GM19372 (cell line): ENCODE results near the gene DIAPH2.

Source experiments
- ATAC-seq: cut with Tn5 transposase; IDR thresholded peaks from one replicate; pipeline ENCODE4 v1.9.1; 2021; ENCODE audit warnings: mild to moderate bottlenecking, low read depth, moderate library complexity; ENCODE audit not compliant: unreplicated experiment

DIAPH2 gene

DNA sequence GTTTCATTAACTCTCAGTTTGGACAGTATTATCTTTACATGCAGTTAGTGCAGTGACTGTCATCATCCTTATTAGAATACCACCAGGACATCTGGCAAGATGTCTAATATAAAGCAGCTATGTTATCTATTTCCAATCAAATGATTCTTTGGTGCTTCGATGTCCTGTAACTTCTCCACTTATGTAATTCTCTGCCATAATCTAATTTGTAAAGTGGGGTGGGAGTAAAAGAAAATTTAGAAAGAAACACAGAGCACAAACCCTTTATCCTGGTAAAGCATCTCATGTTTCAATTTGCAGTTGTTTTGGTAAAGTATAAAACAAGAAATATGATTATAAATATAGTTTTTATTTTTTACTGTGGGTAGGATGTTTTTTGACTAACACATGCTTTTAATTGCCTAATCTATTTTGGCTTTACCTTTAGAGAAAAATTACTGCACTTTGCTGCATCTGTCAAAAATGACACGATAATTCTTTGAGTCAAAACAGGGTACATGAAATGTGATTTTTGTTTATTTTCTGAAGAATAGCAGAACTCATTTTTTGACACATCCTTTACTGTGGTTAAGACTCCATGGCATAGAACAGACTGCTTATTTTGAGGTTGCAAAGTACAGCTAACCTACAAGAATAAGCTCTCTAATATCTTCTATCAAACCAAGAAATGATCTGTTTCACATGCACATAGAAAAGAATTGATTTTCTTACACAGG, 581.9 kb downstream of the DIAPH2 start:
- ATAC-seq: no peak

DNA sequence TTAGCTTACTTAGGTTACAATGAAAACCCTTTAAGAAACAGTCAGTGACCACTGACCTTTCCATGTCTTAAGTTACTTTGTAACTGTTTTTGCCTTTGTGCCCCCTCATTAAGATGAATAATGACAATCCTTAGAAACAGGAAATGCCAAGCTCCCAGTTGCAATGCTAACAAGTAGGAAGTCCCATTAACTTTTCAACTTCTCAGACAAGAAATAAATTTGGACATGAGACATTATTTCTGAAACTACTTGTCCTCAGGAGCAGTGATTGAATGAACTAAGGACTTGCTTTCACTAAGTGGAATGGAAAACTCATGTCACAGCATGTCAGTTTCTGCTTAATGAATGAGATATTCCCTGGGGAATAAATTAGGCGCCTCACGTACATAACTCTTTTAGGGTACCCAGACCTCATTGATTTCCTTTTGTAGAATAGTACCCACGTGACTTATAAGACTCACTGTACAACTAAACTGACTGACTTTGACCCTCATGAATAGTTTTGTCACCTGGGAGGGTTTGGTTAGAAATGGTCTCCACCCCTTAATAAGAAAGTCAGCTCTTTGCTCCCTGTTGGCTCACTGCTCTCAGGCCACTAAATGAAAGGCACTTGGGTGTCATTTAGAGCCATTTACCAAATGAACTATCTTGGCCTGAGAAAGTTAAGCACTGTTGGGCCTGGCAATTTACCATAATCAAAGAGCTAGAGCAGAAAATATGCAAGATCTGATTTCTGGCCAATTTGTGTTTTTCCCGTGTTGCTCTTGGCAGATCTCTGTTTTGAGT, 582.9 kb downstream of the DIAPH2 start:
- ATAC-seq: no peak

DNA sequence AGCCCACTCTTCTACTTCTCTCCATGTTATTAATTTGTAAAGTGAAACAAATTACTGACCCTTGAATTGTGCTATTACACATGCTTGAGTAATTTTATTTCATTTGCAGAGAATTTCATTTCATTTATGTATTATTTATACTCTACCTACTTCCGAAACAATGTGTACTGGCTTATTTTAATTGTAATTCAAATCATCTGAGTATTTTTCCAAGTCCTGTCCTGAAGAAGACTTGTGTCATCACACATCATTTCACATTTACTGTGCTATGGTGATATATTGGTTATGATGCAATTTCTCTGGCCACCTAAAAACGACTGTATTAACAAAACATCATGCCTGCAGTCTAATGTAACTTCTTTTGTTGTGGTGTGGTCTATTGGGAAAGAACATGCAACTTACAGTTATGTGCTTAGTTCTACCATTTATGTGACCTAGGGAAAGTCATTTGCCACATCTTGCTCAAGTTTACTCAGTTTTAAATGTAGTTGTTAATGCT, 583.6 kb downstream of the DIAPH2 start:
- ATAC-seq: no peak

DNA sequence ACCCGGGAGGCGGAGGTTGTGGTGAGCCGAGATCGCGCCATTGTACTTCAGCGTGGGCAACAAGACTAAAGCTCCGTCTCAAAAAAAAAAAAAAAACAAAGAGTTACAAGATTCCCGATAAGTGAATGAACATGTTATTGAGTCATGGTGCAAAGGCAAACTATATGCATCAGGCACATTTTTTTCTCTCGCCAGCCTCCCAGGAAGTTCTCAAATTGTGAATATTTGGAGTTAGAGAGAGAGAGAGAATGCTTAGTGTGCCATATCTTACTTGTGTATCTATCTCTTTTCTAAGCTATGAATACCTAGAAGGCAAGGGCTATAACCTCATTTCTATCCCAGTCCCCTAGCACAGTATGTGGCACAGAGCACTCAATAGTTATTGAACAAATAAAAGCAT, 599.9 kb downstream of the DIAPH2 start:
- ATAC-seq: no peak

DNA sequence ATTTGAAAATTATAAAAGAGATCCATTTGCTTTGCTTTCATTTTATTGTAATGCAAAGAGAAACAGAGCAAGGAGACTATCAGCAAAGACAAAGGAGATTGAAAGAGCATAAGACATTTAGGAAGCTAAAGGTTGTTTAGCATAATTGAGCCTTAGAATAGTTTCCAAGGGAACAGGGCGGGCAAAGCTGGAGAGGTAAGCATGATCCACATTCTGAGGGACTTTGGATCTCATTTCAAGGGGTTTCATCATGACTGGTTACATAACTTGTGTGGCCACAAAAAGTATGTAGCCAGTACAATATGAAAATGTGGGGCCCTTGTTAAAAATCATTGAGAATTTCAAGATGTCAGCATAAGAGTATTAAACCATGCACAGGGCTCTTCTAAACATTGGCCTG, 605.6 kb downstream of the DIAPH2 start:
- no peak for ATAC-seq

DNA sequence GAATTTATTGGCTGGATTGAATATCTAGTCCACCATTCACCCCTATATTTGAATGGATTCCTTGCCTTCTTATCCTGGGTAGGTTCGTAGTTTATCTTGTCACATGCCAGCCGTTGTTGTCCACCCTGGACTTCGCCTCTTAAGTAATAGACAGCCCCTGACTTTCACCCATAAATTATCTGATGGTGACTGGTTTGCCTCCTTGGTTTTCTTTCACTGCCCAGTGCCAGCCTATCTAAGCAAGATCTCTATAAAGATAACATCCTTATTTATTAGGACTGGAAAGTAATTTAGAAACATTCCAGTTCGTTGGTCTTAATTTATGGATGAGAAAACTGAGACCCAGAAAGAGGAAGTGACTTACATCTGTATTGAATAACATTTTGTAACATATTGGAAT, 609.4 kb downstream of the DIAPH2 start:
- ATAC-seq: no peak

DNA sequence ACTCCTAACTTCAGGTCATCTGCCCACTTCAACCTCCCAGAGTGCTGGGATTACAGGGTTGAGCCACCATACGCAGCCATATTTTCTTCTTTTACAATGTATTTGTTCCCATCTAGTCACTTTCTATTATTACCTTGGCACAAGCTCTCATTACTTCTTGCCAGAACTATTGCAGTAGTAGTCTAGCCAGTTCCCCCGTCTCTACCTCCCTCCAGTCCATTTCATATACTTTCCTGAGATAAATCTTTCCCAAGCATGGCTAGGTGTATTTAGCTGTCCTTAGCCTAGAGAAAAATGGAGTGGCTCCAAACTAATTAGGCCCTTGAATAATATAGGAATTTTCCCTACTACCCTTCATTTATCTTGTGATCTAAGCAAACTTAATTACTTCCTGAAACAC, 611.3 kb downstream of the DIAPH2 start:
- ATAC-seq: no peak

DNA sequence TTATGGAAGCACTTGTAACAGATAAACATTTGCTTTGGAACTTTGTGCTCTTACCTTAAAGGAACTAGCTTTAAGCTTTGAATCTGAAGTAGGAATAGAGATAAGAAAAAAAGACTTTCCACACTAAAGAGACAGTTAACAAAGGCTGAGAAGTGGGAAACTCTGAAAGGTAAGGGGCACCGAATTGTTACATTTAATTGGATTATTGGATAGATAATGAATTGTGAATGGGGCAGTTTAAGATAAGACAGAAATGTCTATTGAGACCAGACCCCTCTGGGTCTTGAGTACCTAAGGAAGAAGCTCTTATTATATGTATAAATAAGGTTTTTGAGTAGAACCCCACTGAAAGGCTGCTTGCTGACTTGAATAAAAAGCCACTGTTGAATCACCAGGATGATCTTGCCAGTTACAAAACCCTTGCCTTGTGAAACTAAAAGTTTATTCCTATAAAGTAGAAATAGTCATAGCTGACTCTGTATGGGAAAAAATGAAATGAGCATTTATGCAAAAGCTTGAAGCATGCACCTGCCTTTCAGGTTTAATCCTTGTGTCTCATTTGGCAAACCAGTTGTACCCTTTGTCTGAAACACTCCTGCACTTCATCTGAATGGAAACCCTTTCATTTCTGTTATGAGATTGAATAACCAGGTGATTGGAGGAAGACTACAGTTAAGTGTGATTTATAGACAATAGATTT, 622.3 kb downstream of the DIAPH2 start:
- no peak for ATAC-seq

DNA sequence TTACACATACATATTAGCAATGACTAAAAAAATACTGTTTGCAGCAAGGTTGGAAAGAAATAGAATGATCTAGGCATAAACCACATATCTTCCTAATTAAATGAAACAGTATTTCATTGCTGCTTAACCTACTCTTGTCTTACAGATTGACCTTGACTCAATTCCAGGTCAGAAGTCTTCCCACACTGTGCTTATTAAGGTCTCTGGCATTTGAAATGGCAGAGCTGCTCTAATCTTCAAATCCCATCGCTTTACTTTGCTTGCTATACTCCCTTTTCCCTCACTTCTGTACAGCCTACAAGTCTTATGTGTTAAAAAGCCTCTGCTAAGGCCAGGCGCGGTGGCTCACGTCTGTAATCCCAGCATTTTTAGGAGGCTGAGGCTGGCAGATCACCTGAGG, 623.5 kb downstream of the DIAPH2 start:
- ATAC-seq: no peak

DNA sequence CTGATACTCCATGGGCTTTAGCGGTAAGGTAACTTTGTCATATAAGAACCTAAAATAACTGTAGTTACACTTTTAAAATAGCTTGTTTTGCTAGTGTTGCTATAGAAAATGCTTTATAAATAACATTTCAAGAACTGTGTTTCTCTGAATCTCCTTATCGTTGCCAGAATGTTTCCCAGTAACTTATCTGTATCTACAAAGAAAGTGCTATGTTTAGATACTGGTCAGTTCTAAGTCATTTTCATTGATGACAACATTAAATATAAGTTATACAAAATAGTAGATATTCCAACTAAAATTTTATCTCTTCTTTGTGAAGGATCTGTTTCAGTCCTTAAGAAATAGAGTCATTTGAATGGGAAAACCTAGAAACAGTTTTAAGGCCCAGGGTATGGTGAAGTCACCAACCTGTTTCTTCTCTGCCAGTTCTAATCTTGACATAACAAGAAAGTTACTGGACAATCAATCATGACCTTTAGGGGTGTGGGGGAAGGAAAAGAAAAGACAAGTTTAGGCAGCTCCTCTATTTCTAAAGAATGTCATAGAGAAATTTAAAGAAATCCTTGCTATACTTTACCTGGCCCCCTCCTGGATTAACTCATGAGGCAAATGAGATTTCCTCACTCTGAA, 625.0 kb downstream of the DIAPH2 start:
- ATAC-seq: no peak

DNA sequence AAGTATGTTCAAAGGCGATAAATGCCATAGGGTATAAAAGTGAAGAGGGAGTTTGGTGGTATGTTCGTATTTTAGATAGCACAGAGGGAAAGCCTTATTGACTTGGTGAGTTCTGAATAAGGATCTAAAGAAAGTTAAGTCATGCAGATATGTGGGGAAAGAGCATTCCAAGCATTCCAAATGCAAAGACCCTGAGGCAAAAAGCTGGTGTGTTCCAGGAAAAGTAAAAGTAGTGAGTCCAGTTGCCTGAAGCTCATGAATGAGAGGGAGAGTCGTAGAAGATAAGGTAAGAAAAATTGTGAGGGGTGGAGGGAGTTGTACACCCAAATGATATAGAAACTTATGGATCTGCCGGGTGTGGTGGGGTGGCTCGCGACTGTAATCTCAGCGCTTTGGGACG, 625.7 kb downstream of the DIAPH2 start:
- no peak for ATAC-seq

DNA sequence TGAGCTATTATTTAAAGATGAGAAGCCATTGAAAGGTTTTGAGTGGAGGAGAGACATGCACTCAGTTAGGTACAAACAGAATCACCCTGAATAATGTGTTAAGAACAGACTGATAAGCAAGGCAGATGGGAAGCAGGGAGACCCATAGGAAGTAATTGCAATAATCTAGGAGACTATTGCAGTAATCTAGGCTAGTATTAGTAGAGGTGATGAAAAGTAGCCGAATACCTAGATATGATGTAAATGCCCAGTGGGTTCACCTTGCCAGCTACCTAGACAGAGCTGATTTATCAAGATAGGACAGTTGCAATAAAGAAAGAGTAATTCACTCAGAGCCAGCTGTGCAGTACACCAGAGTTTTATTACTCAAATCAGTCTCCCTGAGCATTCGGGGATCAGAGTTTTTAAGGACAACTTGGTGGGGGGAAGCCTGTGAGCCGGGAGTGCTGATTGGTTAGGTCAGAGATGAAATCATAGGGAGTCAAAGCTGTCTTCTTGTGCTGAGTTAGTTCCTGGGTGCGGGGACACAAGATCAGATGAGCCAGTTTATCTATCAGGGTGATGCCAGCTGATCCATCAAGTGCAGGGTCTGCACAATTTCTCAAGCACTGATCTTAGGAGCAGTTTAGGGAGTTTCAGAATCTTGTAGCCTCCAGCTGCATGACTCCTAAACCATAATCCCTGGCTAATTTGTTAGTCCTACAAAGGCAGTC, 626.6 kb downstream of the DIAPH2 start:
- no peak for ATAC-seq

DNA sequence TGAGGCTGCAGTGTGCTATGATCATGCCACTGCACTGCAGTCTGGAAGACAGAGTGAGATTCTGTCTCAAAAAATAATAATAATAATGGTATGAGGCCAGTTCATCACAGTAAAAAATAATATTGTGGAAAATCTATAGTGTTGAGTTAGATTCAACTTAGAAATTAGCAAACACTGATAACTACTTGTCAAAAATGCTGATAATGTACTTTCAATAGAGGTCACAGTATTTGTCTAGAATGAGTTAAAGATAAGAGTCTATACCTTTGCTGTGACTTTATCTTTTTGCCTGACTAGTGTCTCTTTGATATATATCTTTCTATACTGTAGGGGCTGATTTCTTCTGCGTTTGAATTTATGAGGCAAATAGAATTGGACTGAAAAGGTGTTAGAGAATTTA, 629.7 kb downstream of the DIAPH2 start:
- no peak for ATAC-seq

DNA sequence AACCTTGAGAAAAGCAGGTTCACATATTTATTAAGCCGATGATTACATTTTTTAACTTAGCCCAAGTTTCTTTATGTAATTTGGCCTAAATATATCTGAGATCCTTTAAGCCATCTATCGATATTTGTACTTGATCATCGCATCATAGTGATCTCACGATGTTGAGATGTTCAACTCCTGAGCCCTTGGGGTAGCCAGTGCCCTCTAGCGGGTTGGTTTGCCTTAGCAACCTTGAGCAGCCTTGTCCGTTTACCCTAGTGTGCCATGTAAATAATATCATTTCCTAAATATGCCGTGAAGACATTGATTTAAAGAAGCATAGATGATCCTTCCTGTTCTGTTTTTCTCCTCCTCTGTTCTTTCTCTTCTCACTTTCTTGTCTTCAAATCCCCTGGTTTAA, 631.3 kb downstream of the DIAPH2 start:
- ATAC-seq: no peak

DNA sequence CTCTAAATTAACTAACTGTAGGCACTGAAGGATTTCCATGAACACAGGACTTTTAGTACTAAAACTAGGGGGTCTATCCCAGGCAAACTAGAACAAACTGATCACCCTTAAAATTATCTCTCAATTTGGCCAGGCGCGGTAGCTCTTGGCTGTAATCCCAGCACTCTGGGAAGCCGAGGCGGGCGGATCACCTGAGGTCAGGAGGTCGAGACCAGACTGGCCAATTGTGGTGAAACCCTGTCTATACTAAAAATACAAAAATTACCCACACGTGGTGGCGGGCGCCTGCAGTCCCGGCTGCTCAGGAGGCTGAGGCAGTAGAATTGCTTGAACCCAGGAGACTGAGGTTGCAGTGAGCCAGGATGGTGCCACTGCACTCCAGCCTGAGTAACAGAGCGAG, 635.7 kb downstream of the DIAPH2 start:
- ATAC-seq: no peak

DNA sequence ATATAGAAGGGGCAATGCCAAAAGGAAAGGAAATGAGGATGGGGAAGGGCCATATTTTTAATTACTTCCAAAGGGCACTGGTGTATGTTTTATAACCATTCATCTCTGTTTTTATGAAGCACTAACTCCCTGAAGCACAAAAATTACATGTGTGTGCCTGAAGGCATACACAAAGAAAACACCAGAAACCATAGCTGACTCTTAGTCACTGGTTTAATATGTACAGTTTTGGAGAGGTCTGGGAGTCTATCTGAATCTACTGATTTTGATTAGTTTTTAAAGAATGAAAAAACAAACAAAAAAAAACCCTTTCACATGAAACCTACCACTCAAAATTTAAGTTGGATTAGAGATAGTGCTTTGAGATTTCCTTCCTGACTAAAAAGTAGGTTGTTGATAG, 637.8 kb downstream of the DIAPH2 start:
- no peak for ATAC-seq

DNA sequence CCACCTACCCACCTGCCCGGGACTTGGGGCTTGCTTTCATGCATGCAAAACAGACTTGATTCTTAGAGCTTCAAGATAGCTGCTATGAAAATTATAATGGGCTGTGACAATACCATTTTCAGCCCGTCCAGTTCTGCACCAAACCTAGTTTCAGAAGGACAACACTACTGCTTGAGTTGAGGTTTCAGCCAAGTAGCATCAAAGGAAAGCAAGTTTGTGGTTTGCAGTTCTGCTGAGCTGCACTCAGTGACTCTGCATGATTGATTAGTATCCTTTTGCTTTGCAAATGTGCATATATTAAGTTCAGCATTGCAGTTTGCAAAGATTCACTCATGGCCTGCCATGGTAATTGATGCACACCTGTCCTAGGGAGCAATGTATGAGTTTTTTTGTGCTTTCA, 641.8 kb downstream of the DIAPH2 start:
- peak; percentile 92 for ATAC-seq

DNA sequence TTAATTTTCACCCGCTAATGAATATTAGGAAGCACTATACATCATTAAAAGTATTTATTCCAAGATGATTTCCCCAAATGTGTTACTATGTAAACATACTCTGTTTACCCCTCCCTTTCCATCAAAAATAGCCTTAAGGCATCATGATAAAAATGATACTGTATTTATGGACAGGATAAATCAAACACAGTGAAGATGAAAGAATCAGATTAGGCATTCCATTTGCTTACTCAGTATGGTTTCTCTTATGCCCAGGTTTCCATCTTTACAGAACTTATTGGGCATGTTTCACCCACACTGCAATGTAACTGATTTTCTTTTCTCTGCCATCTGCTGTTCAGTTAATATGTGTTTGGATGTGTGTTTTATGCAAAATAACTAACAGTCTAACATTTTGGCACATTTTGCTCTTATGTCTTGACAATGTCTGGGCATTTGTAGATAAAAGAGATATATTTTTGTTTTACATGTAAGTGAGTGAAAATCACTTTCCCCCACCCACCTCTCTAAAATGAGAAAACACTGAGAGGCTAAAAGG, 644.3 kb downstream of the DIAPH2 start:
- ATAC-seq: no peak

DNA sequence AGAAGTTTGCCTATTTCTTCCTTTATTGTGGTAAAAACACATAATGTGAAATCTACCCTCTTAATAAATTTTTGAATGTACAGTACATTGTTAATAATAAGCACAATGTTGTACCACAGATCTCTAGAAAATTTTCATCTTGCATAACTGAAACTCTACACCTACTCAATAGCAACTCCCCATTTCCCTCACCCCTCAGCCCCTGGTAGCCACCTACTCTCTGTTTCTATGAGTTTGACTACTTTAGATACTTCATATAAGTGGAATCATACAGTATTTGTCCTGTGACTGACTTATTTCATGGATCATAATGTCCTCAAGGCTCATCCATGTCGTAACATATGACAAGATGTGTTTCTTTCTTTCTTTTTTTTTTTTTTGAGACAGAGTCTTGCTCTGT, 645.5 kb downstream of the DIAPH2 start:
- ATAC-seq: peak; percentile 65

DNA sequence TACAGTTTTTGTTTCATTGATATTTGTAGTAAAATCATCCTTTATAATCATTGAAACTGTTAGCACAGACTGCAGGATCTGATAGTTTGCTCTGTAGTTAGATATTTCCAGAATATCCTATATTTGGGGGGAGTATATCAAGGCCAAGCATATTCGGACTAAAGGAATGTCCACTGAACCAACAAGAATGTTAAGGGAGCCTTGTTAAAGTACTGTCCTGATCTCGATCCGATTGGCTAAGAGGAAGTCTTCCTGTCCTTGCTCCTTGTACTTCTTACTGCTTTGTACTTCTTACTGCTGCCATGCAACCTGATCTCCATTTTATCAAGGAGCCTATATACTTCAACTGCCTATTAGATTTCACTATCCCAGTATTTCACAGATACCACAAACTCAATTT, 648.3 kb downstream of the DIAPH2 start:
- no peak for ATAC-seq
